A549 (cell line): Measurements from ENCODE around the gene NMRAL1. TPM values are rescaled to one million over a fixed set of nuclear protein-coding genes. Genes with fewer than 3 reads are reported as not detected.

Experiments
- ATAC-seq, 2 experiments: fragments of 200-7000 bp in 1 of 2; fragments of >200 bp in 1 of 2; cut with Nextera tagmentation in 1 of 2; cut with Tn5 transposase in 1 of 2; 3 replicates each; pipeline versions ENCODE4 v1.8.0 to v1.9.1; 2018 to 2020; ENCODE audit warnings: mild to moderate bottlenecking in 1 of 2, moderate library complexity in 1 of 2
- CTCF ChIA-PET: fragments of 300-600 bp; sonication (Branson Sonifier 250); formaldehyde crosslinking; extraction: SDS; loops from one replicate; lab custom pipeline; 2021; ENCODE audit warnings: antibody characterized with exemption, inconsistent platforms; lab: Yijun Ruan, JAX
- POLR2A ChIA-PET: fragments of 350-600 bp; formaldehyde crosslinking; extraction: SDS; loops from one replicate; lab custom pipeline; 2021; ENCODE audit warnings: antibody characterized with exemption, inconsistent platforms; lab: Yijun Ruan, JAX
- DNase-seq, 2 experiments: peaks; one replicate each; pipeline versions ENCODE4 v3.0.0 to v3.0.0-alpha.2; 2011 to 2016; ENCODE audit warnings: low read depth in 1 of 2, low spot score in 1 of 2
- FAIRE-seq: peaks from 2 replicates; lab custom pipeline; 2011; peaks lifted over from hg19 to GRCh38; lab: Jason Lieb, UNC
- H3K27ac ChIP-seq, 2 experiments: fragments of >200 bp; sonication (Bioruptor Twin); formaldehyde crosslinking; 3 replicates each; pipeline ENCODE4 v1.5.1; 2016 to 2017
- H3K4me1 ChIP-seq: fragments of >200 bp; sonication (Bioruptor Twin); formaldehyde crosslinking; 3 replicates; pipeline ENCODE4 v1.6.1; 2016
- H3K4me2 ChIP-seq: fragments of >200 bp; sonication (Bioruptor Twin); formaldehyde crosslinking; 3 replicates; pipeline ENCODE4 v1.6.1; 2016
- H3K4me3 ChIP-seq: fragments of >200 bp; sonication (Bioruptor Twin); formaldehyde crosslinking; 3 replicates; pipeline ENCODE4 v1.5.1; 2016
- H3K9me3 ChIP-seq: fragments of >200 bp; sonication (Bioruptor Twin); formaldehyde crosslinking; 3 replicates; pipeline ENCODE4 v1.6.1; 2016
- CBX8 ChIP-seq: fragments of 200-600 bp; sonication (generic); IDR thresholded peaks from 2 replicates; pipeline ENCODE4 v1.6.1; 2016
- CHD2 ChIP-seq: fragments of 150-350 bp; IDR thresholded peaks from 2 replicates; pipeline ENCODE4 v1.6.1; 2014; ENCODE audit warnings: low read length; ENCODE audit not compliant: partially characterized antibody
- EHMT2 ChIP-seq: fragments of 200-600 bp; sonication (generic); IDR thresholded peaks from 2 replicates; pipeline ENCODE4 v1.6.1; 2016; ENCODE audit warnings: antibody characterized with exemption, low read depth, mild to moderate bottlenecking, moderate library complexity
- GATA3 ChIP-seq: IDR thresholded peaks from 2 replicates; pipeline ENCODE4 v1.6.1; 2012; ENCODE audit warnings: borderline replicate concordance
- HDAC2 ChIP-seq: fragments of 200-600 bp; sonication (generic); IDR thresholded peaks from 2 replicates; pipeline ENCODE4 v1.6.1; 2016
- HEYL ChIP-seq: fragments of 250-450 bp; sonication (Bioruptor Pico); IDR thresholded peaks from 2 replicates; pipeline ENCODE4 v1.8.0; 2021; ENCODE audit warnings: mild to moderate bottlenecking, moderate library complexity
- HOXA7 ChIP-seq: fragments of 250-450 bp; sonication (Bioruptor Pico); IDR thresholded peaks from 2 replicates; pipeline ENCODE4 v1.5.0; 2020; ENCODE audit warnings: mild to moderate bottlenecking, moderate library complexity
- HOXB13 ChIP-seq: fragments of 250-450 bp; sonication (Bioruptor Pico); IDR thresholded peaks from 2 replicates; pipeline ENCODE4 v1.5.0; 2020; ENCODE audit warnings: low read depth, mild to moderate bottlenecking, moderate library complexity
- MYC ChIP-seq: IDR thresholded peaks from 2 replicates; pipeline ENCODE4 v1.6.1; 2012; ENCODE audit warnings: mild to moderate bottlenecking, inconsistent platforms, low read length, improper control_type of control experiment, borderline replicate concordance
- POLR2A ChIP-seq: IDR thresholded peaks from 2 replicates; pipeline ENCODE4 v1.6.1; 2012; ENCODE audit warnings: mild to moderate bottlenecking, low read length
- POLR2AphosphoS2 ChIP-seq: conservative IDR thresholded peaks from 2 replicates; pipeline ENCODE4 v1.6.1; 2012; ENCODE audit warnings: low read length, improper control_type of control experiment, inconsistent platforms
- RAD21 ChIP-seq, 2 experiments: fragments of >200 bp in 1 of 2; sonication (Bioruptor Twin) in 1 of 2; formaldehyde crosslinking in 1 of 2; IDR thresholded peaks in 1 of 2; conservative IDR thresholded peaks in 1 of 2; 2 replicates in 1 of 2; 3 replicates in 1 of 2; pipeline ENCODE4 v1.6.1; 2012 to 2018; ENCODE audit warnings: inconsistent platforms in 1 of 2
- SMC3 ChIP-seq: fragments of >200 bp; sonication (Bioruptor Twin); formaldehyde crosslinking; IDR thresholded peaks from 3 replicates; pipeline ENCODE4 v1.6.1; 2018; ENCODE audit warnings: inconsistent platforms
- TFCP2L1 ChIP-seq: fragments of 250-450 bp; sonication (Bioruptor Pico); IDR thresholded peaks from 2 replicates; pipeline ENCODE4 v1.5.0; 2021; ENCODE audit warnings: mild to moderate bottlenecking
- ZNF302 ChIP-seq: fragments of 250-450 bp; sonication (Bioruptor Pico); IDR thresholded peaks from 2 replicates; pipeline ENCODE4 v1.9.0; 2021; ENCODE audit warnings: inconsistent platforms, mild to moderate bottlenecking, moderate library complexity
- WGBS: methylation state at CpG from one replicate; pipeline ENCODE4 v1.1.6; 2017; ENCODE audit errors: missing lambda C conversion rate; 5-methylcytosine and 5-hydroxymethylcytosine counted together
- polyA plus RNA-seq, 4 experiments: library from polyadenylated mRNA; depleted of rRNA in 3 of 4; stranded (reverse); fragments of >200 nt; fragmentation: RNase III in 1 of 4; extraction: RNeasy Plus Mini Kit Qiagen cat#74134 plus additional on column Dnase treatment in 1 of 4; gene quantifications; 2 replicates in 3 of 4; 3 replicates in 1 of 4; pipeline ENCODE4 v1.2.3, GENCODE V29; 2011 to 2017
- TF ChIP-seq, protein P1 (sequence below): fragments of >200 bp; sonication (Bioruptor Twin); formaldehyde crosslinking; IDR thresholded peaks from 3 replicates; pipeline ENCODE4 v1.5.1; 2016
- TF ChIP-seq, protein P2 (sequence below): IDR thresholded peaks from 2 replicates; pipeline ENCODE4 v1.6.1; 2012
- TF ChIP-seq, protein P3 (sequence below): fragments of 450-650 bp; IDR thresholded peaks from 2 replicates; pipeline ENCODE4 v1.6.1; 2014; ENCODE audit warnings: antibody characterized with exemption

Gene NMRAL1
- polyA plus RNA-seq, 2 of the 4 experiments (the other 2 are of a cell fraction), result 36.4 to 48.8 TPM

DNA sequence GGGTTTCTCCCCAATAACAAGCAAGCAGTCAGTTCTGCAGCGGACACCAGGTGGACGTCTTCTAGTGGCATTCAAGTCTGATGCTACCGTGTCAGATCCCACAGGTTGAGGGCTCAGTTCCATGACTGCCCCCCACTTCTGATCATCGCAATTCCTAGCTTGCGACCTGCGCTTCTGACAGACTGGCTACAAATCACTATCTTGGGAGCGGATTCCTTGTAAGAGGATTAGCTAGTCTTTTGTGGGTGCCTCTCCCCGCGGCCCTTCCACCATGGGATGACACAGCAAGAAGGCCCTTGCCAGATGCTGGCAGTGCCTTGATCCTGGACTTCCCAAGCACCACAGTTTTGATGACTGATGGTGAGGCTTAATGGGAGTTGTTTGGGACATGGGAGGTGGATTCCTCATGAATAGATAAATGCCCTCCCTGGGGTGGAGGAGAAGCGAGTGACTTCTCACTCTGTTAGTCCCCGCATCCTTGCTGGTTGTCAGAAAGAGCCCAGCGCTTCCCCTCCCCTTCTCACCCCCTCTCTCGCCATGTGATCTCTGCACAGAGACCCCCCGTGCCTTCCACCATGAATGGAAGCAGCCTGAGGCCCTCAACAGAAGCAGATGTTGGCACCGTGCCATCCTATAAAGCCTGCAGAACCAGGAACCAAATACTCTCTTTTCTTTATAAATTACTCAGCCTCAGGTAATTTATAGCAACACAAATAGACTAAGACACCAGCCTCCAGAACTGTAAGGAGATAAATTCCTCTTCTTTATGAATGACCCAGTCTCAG is 45.0 kb upstream of the NMRAL1 start:
- H3K9me3 ChIP-seq, result no peaks in the 10 kb centered on the region
- TF ChIP-seq POLR2A, result no peak
- no peak for TF ChIP-seq HOXA7 (CRISPR knock-in tag)
- TF ChIP-seq POLR2AphosphoS2, result no peak
- no peak for TF ChIP-seq CBX8
- H3K4me2 ChIP-seq, result no peak overlapping the region
- no peaks in the 10 kb centered on the region for H3K4me1 ChIP-seq
- DNase-seq (no peak), FAIRE-seq (no peak), ATAC-seq (no peak)
- CTCF ChIA-PET, result interaction anchor here (1.6 to 18.0 kb wide), 5 partner anchors 11 to 72 kb away, joined by 5 to 301 read pairs (median 26); partner anchors contain the start of gene CDIP1
- WGBS, result 92% methylated on average over 15 of the region's 15 CpGs
- POLR2A ChIA-PET, result no interaction called here
- H3K4me3 ChIP-seq, result no peak overlapping the region
- H3K27ac ChIP-seq, result no peak overlapping the region

DNA sequence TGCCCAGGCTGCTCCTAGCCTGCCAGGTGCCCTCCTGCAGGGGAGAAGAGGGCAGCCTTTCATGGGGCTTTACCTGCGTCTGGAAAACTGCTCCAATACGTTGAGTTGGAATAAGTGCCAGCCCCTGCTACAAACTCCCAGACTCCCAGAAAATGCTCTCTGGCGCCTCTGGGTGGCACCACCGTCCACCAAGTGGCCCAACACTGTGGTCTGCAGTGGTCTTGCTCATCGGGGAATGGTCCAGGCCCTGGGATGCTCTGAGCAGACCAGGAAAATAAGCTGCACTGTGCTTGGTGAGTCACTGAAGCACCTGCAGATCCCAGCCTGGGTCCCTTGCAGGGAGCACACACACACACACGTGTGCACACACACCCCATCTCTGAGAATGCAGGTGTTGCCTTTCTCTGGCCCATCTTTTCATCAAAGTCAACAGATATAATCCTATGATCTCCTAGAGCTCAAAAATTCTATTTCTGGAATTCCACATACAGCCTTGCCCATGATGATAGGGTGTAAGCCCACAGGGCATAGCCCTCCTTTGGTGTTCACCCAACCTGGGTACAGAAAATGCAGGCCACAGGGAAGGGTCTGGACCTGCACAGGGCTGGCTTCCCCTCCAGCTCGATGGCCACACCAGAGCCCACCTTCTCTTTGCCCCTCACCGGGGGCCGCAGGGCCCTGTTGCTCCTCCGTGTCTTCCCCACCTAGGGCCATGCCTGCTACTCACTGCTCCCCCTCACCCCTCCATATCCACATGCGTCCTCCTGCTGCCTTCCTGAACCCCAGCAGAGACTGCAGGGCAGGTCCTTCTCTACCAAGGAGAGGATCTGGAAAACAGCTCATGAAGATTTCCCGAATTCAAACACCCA is 43.6 kb upstream of the NMRAL1 start:
- Histone ChIP-seq H3K4me3 (no peak overlapping the region), H3K4me1 (no peaks in the 10 kb centered on the region)
- no peak for FAIRE-seq
- TF ChIP-seq HOXB13 (no peak), EHMT2 (no peak), CHD2 (no peak), HEYL (no peak), SMC3 (peak; percentile 42), HDAC2 (no peak), ZNF302 (CRISPR knock-in tag) (no peak), RAD21 (conservative IDR thresholded peaks at IDR 0.05 in 1 of 2, IDR thresholded peaks at IDR 0.05 in 1 of 2) (peak; percentile 69 to 80)
- TF ChIP-seq, protein P1, sequence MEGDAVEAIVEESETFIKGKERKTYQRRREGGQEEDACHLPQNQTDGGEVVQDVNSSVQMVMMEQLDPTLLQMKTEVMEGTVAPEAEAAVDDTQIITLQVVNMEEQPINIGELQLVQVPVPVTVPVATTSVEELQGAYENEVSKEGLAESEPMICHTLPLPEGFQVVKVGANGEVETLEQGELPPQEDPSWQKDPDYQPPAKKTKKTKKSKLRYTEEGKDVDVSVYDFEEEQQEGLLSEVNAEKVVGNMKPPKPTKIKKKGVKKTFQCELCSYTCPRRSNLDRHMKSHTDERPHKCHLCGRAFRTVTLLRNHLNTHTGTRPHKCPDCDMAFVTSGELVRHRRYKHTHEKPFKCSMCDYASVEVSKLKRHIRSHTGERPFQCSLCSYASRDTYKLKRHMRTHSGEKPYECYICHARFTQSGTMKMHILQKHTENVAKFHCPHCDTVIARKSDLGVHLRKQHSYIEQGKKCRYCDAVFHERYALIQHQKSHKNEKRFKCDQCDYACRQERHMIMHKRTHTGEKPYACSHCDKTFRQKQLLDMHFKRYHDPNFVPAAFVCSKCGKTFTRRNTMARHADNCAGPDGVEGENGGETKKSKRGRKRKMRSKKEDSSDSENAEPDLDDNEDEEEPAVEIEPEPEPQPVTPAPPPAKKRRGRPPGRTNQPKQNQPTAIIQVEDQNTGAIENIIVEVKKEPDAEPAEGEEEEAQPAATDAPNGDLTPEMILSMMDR, result peak; percentile 55
- TF ChIP-seq, all 56 proteins: peak for 3
- no peaks in the 10 kb centered on the region for H3K9me3 ChIP-seq
- ATAC-seq (peak; percentile 77 to 89; a peak in 4 of 6 replicates), DNase-seq (peak; percentile 40 to 47)
- WGBS, result 60% methylated on average over 12 of the region's 12 CpGs
- POLR2A ChIA-PET, result no interaction called here
- CTCF ChIA-PET, result interaction anchor here (0.6 to 18.0 kb wide), 17 partner anchors 8 to 441 kb away, joined by 3 to 301 read pairs (median 4); partner anchors contain the start of genes CDIP1, MGRN1, NUDT16L1 and SEC14L5
- H3K27ac ChIP-seq, result no peak overlapping the region
- no peak overlapping the region for H3K4me2 ChIP-seq

DNA sequence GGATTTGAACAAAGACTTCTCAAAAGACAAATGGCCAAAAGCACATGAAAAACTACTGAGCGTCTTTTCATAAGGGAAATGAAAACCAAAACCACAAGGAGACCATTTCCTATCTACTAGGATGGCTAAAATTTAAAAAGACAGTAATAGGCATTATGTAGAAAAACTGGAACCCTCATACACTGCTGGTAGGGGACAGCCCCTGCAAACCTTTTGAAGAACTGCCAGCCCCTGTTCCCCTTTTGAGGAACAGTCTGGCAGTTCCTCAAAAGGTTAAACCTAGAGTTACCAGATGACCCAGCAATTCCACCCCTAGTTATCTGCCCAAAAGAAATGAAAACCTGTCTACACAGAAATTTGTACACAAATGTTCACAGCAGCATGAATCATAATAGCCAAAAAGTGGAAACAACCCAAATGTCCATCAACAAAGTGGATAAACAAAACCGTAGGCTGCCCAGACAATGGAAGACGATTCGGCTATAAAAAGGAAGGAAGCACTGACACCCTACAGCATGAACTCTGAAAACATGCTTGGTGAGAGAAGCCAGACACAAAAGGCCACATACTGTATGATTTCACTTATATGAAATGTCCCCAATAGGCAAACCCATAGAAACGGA is 41.3 kb upstream of the NMRAL1 start:
- FAIRE-seq, result no peak
- DNase-seq, result no peak
- H3K4me2 ChIP-seq, result no peak overlapping the region
- no peak overlapping the region for H3K27ac ChIP-seq
- H3K9me3 ChIP-seq, result no peaks in the 10 kb centered on the region
- ChIA-PET POLR2A (no interaction called here), CTCF (interaction anchor here (1.0 to 18.0 kb wide), 7 partner anchors 7 to 441 kb away, joined by 3 to 301 read pairs (median 4); partner anchors contain the start of gene CDIP1)
- no peak for TF ChIP-seq RAD21 (conservative IDR thresholded peaks at IDR 0.05 in 1 of 2, IDR thresholded peaks at IDR 0.05 in 1 of 2)
- no peak for TF ChIP-seq MYC
- TF ChIP-seq, protein P2, sequence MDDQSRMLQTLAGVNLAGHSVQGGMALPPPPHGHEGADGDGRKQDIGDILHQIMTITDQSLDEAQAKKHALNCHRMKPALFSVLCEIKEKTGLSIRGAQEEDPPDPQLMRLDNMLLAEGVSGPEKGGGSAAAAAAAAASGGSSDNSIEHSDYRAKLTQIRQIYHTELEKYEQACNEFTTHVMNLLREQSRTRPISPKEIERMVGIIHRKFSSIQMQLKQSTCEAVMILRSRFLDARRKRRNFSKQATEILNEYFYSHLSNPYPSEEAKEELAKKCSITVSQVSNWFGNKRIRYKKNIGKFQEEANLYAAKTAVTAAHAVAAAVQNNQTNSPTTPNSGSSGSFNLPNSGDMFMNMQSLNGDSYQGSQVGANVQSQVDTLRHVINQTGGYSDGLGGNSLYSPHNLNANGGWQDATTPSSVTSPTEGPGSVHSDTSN, result no peak
- no peak for TF ChIP-seq GATA3
- no peak for TF ChIP-seq POLR2AphosphoS2
- no peak for TF ChIP-seq SMC3
- TF ChIP-seq, protein P3, sequence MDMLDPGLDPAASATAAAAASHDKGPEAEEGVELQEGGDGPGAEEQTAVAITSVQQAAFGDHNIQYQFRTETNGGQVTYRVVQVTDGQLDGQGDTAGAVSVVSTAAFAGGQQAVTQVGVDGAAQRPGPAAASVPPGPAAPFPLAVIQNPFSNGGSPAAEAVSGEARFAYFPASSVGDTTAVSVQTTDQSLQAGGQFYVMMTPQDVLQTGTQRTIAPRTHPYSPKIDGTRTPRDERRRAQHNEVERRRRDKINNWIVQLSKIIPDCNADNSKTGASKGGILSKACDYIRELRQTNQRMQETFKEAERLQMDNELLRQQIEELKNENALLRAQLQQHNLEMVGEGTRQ, result no peak
- TF ChIP-seq CHD2, result no peak
- TF ChIP-seq TFCP2L1 (CRISPR knock-in tag), result no peak
- 82% methylated on average over 5 of the region's 5 CpGs for WGBS
- no peaks in the 10 kb centered on the region for H3K4me1 ChIP-seq
- ATAC-seq, result no peak
- H3K4me3 ChIP-seq, result no peak overlapping the region
